Tongue (tissue), 3 donors: ENCODE data around the gene ZNHIT2. TPM values are rescaled to one million over a fixed set of nuclear protein-coding genes. Genes with fewer than 3 reads are reported as not detected.

Experiments
- DNase-seq: peaks from one replicate; pipeline ENCODE4 v3.0.0-alpha.2; 2015
- small RNA-seq: library from RNA; depleted of rRNA; stranded (forward); fragments of <200 nt; gene quantifications from one replicate; pipeline ENCODE3, GENCODE V24; 2014; ENCODE audit warnings: low replicate concordance
- total RNA-seq: library from RNA; depleted of rRNA; stranded (reverse); fragments of >200 nt; gene quantifications from one replicate; pipeline ENCODE4 v1.2.3, GENCODE V29; 2014

ZNHIT2 gene
- total RNA-seq, 1 donor from 2014 or later, result 3.5 TPM

DNA sequence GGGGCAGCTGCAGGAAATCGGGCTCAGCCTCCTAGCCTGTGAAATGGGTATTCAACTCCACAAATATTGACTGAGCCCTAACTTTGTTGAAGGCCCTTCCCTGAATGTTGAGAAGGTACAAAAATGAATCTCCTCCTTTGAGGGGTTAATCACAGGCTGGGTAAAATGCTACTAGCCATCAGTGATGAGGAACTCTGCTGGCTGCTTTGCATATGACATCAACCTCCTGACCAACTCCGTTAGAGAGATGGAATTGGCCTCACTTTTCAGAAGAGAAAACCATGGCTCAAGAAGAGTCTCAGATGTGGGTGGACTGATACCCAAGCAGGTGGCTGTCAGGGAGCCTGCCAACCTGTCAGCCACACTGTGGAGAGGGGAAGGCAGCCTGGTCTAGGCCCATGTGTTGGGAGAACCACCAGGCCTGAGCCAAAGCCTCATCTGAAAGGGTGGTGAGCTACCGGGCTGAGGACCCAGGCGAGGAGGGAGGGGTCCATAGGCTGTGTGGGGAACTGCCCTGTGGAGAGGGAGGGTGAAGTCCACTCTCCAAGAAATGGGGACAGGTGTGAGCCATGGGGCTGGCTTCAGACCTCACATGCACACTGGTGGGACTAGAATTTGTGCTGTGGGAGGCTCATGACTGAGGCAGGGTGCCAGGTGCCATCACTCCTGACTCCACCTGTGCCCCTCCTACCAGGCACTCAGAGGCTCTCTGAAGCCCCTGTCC lies 45.4 kb downstream of the ZNHIT2 start:
- no peak for DNase-seq

DNA sequence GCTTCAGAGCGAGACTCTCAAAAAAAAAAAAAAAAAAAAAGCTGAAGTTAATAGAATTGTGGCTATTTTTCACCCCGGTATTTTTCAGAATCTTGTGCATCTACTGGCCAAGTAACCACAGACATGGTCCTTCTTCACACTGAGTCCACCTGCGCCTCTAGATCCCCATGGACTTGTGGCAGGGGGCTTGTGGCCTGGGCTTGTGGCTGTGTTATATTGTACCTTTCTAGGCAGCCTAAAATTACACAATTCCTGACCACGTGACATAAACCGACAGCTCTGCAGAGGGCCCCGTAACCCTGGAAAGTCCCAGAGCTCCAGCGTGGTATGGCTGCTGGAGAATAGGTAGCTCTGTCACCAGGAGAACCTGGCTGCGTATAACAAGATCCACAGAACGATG lies 48.3 kb downstream of the ZNHIT2 start:
- DNase-seq, result no peak

- DNase-seq, result no peak
Measured at GRCh38 chr11:65067446-65067845, 50.1 kb downstream of the ZNHIT2 start.

- no peak for DNase-seq
Measured at GRCh38 chr11:65066805-65067291, 50.7 kb downstream of the ZNHIT2 start.

Small RNAs within 50 kb of the gene (small RNA-seq; reads per million reads assigned to genes)
- gene HIGD1AP10 (not detected), gene PDCL2P2 (not detected), gene RNU2-23P (0.50 reads per million, percentile 73 among the genes with 10 or more reads in this experiment)

Other genes with a start within 250 kb of the ZNHIT2 start
- gene EHD1, start 239.1 kb downstream of the ZNHIT2 start, total RNA-seq, result 86.0 TPM
- gene ATG2A, start 200.5 kb downstream of the ZNHIT2 start, total RNA-seq, result 13.3 TPM
- gene PPP2R5B, start 193.0 kb downstream of the ZNHIT2 start, total RNA-seq, result 6.1 TPM
- gene GPHA2, start 181.8 kb downstream of the ZNHIT2 start, total RNA-seq, result not detected
- not detected for gene MAJIN, start 145.6 kb downstream of the ZNHIT2 start, total RNA-seq
- gene BATF2, start 120.7 kb downstream of the ZNHIT2 start, total RNA-seq, result 0.21 TPM
- gene ARL2, start 103.5 kb downstream of the ZNHIT2 start, total RNA-seq, result 131 TPM
- 15.7 TPM for gene SNX15, start 90.3 kb downstream of the ZNHIT2 start, total RNA-seq
- 8.5 TPM for gene SAC3D1, start 76.5 kb downstream of the ZNHIT2 start, total RNA-seq
- gene NAALADL1, start 59.1 kb downstream of the ZNHIT2 start, total RNA-seq, result 6.4 TPM
- gene CDCA5, start 33.7 kb downstream of the ZNHIT2 start, total RNA-seq, result 4.9 TPM
- 25.5 TPM for gene ZFPL1, start 33.5 kb downstream of the ZNHIT2 start, total RNA-seq
- 311 TPM for gene VPS51, start 21.5 kb downstream of the ZNHIT2 start, total RNA-seq
- 13.2 TPM for gene TM7SF2, start 5.8 kb downstream of the ZNHIT2 start, total RNA-seq
- 265 TPM for gene FAU, start 4.4 kb upstream of the ZNHIT2 start, total RNA-seq
- 38.1 TPM for gene MRPL49, start 4.6 kb upstream of the ZNHIT2 start, total RNA-seq
- 16.4 TPM for gene SYVN1, start 16.8 kb upstream of the ZNHIT2 start, total RNA-seq
- not detected for gene SPDYC, start 52.5 kb upstream of the ZNHIT2 start, total RNA-seq
- gene CAPN1, start 64.2 kb upstream of the ZNHIT2 start, total RNA-seq, result 144 TPM
- 10.3 TPM for gene POLA2, start 144.3 kb upstream of the ZNHIT2 start, total RNA-seq
- 14.2 TPM for gene CDC42EP2, start 197.2 kb upstream of the ZNHIT2 start, total RNA-seq
- gene DPF2, start 216.2 kb upstream of the ZNHIT2 start, total RNA-seq, result 41.4 TPM
- not detected for gene TIGD3, start 237.1 kb upstream of the ZNHIT2 start, total RNA-seq